ENCODE measurements around the gene SMARCC1.
"Not testable (repeated sequence)": the region's sequence is repeated elsewhere in the genome, so short reads cannot be mapped to it uniquely, and the experiment has no call there.

SMARCC1 gene

GRCh38 chr3:47781685-47782445 is at the start of gene SMARCC1:
Gene SMARCC1 (minus strand): TSS chr3:47781893. CDS start chr3:47781797, 96 bp downstream.
- peak within 1 kb of the TSS; percentile 98 for H3K9ac ChIP-seq (ENCODE audit: low read depth, low read length)
- H3K27me3 ChIP-seq (ENCODE audit: insufficient read depth, low read length): no peaks in the 10 kb centered on the region
- H3K27ac ChIP-seq (ENCODE audit: low read length): peak within 1 kb of the TSS; percentile 73
- no peaks in the 10 kb centered on the region for H3K9me3 ChIP-seq (ENCODE audit: insufficient read depth, low read depth, low read length)
- no peaks in the 10 kb centered on the region for H3K4me1 ChIP-seq (ENCODE audit: insufficient read depth, low read length)
- peak within 1 kb of the TSS; percentile 96 for H3K4me3 ChIP-seq (ENCODE audit: low read length)
- H3K36me3 ChIP-seq (ENCODE audit: insufficient read depth, low read depth, low read length): peaks cover 15% of the 10 kb centered on the region; the same call in 1 of the 2 replicates

GRCh38 chr3:47829482-47829881 is 47.8 kb upstream of the SMARCC1 start:
- H3K4me3 ChIP-seq (ENCODE audit: low read length); H3K27me3 ChIP-seq (ENCODE audit: insufficient read depth, low read length); H3K9ac ChIP-seq (ENCODE audit: low read depth, low read length); H3K27ac ChIP-seq (ENCODE audit: low read length); H3K9me3 ChIP-seq (ENCODE audit: insufficient read depth, low read depth, low read length); H3K4me1 ChIP-seq (ENCODE audit: insufficient read depth, low read length): not testable (repeated sequence)
- H3K36me3 ChIP-seq (ENCODE audit: insufficient read depth, low read depth, low read length): peaks cover 82% of the 10 kb centered on the region

GRCh38 chr3:47825590-47825989 is 43.9 kb upstream of the SMARCC1 start:
- Histone ChIP-seq H3K27ac (ENCODE audit: low read length) (peak overlapping the region; percentile 91), H3K9me3 (ENCODE audit: insufficient read depth, low read depth, low read length) (no peaks in the 10 kb centered on the region), H3K9ac (ENCODE audit: low read depth, low read length) (peak overlapping the region; percentile 96), H3K4me3 (ENCODE audit: low read length) (peak overlapping the region; percentile 99), H3K27me3 (ENCODE audit: insufficient read depth, low read length) (no peaks in the 10 kb centered on the region), H3K4me1 (ENCODE audit: insufficient read depth, low read length) (peaks cover 7% of the 10 kb centered on the region; the same call in 1 of the 2 replicates), H3K36me3 (ENCODE audit: insufficient read depth, low read depth, low read length) (peaks cover 52% of the 10 kb centered on the region)

- Histone ChIP-seq H3K4me1 (ENCODE audit: insufficient read depth, low read length) (peaks cover 7% of the 10 kb centered on the region; the same call in 1 of the 2 replicates), H3K4me3 (ENCODE audit: low read length) (peak overlapping the region; percentile 99), H3K9ac (ENCODE audit: low read depth, low read length) (peak overlapping the region; percentile 96), H3K27me3 (ENCODE audit: insufficient read depth, low read length) (no peaks in the 10 kb centered on the region), H3K27ac (ENCODE audit: low read length) (peak overlapping the region; percentile 91), H3K36me3 (ENCODE audit: insufficient read depth, low read depth, low read length) (peaks cover 46% of the 10 kb centered on the region), H3K9me3 (ENCODE audit: insufficient read depth, low read depth, low read length) (no peaks in the 10 kb centered on the region)
These were observed 43.1 kb upstream of the SMARCC1 start for GRCh38 chr3:47824541-47825473.

GRCh38 chr3:47817609-47818008 is 35.9 kb upstream of the SMARCC1 start:
- Histone ChIP-seq H3K36me3 (ENCODE audit: insufficient read depth, low read depth, low read length) (peaks cover 60% of the 10 kb centered on the region), H3K4me3 (ENCODE audit: low read length) (no peak overlapping the region), H3K27me3 (ENCODE audit: insufficient read depth, low read length) (no peaks in the 10 kb centered on the region), H3K4me1 (ENCODE audit: insufficient read depth, low read length) (no peaks in the 10 kb centered on the region), H3K9me3 (ENCODE audit: insufficient read depth, low read depth, low read length) (no peaks in the 10 kb centered on the region), H3K27ac (ENCODE audit: low read length) (no peak overlapping the region), H3K9ac (ENCODE audit: low read depth, low read length) (no peak overlapping the region)

- peaks cover 65% of the 10 kb centered on the region for H3K36me3 ChIP-seq (ENCODE audit: insufficient read depth, low read depth, low read length)
- H3K4me3 ChIP-seq (ENCODE audit: low read length): no peak overlapping the region
- no peak overlapping the region for H3K9ac ChIP-seq (ENCODE audit: low read depth, low read length)
- no peaks in the 10 kb centered on the region for H3K4me1 ChIP-seq (ENCODE audit: insufficient read depth, low read length)
- H3K27me3 ChIP-seq (ENCODE audit: insufficient read depth, low read length): no peaks in the 10 kb centered on the region
- no peaks in the 10 kb centered on the region for H3K9me3 ChIP-seq (ENCODE audit: insufficient read depth, low read depth, low read length)
- H3K27ac ChIP-seq (ENCODE audit: low read length): no peak overlapping the region
These were observed 32.0 kb upstream of the SMARCC1 start for GRCh38 chr3:47813551-47814177.

GRCh38 chr3:47804577-47804976 is 22.9 kb upstream of the SMARCC1 start:
- Histone ChIP-seq H3K9ac (ENCODE audit: low read depth, low read length) (peak overlapping the region; percentile 94; the same call in 1 of the 2 replicates), H3K4me1 (ENCODE audit: insufficient read depth, low read length) (peaks cover 8% of the 10 kb centered on the region; the same call in 1 of the 2 replicates), H3K9me3 (ENCODE audit: insufficient read depth, low read depth, low read length) (no peaks in the 10 kb centered on the region), H3K36me3 (ENCODE audit: insufficient read depth, low read depth, low read length) (peaks cover 29% of the 10 kb centered on the region), H3K27me3 (ENCODE audit: insufficient read depth, low read length) (no peaks in the 10 kb centered on the region), H3K4me3 (ENCODE audit: low read length) (peak overlapping the region; percentile 97), H3K27ac (ENCODE audit: low read length) (no peak overlapping the region)

- peak overlapping the region; percentile 97 for H3K4me3 ChIP-seq (ENCODE audit: low read length)
- no peaks in the 10 kb centered on the region for H3K27me3 ChIP-seq (ENCODE audit: insufficient read depth, low read length)
- peak overlapping the region; percentile 94 for H3K9ac ChIP-seq (ENCODE audit: low read depth, low read length)
- H3K36me3 ChIP-seq (ENCODE audit: insufficient read depth, low read depth, low read length): peaks cover 26% of the 10 kb centered on the region
- H3K4me1 ChIP-seq (ENCODE audit: insufficient read depth, low read length): peaks cover 8% of the 10 kb centered on the region; the same call in 1 of the 2 replicates
- H3K27ac ChIP-seq (ENCODE audit: low read length): peak overlapping the region; percentile 73
- H3K9me3 ChIP-seq (ENCODE audit: insufficient read depth, low read depth, low read length): no peaks in the 10 kb centered on the region
These were observed 21.9 kb upstream of the SMARCC1 start for GRCh38 chr3:47803480-47804025.

- Histone ChIP-seq H3K4me1 (ENCODE audit: insufficient read depth, low read length) (peaks cover 8% of the 10 kb centered on the region; the same call in 1 of the 2 replicates), H3K9ac (ENCODE audit: low read depth, low read length) (peak within 1 kb of the TSS; percentile 94), H3K27me3 (ENCODE audit: insufficient read depth, low read length) (no peaks in the 10 kb centered on the region), H3K4me3 (ENCODE audit: low read length) (peak within 1 kb of the TSS; percentile 97), H3K36me3 (ENCODE audit: insufficient read depth, low read depth, low read length) (peaks cover 23% of the 10 kb centered on the region), H3K27ac (ENCODE audit: low read length) (peak within 1 kb of the TSS; percentile 73), H3K9me3 (ENCODE audit: insufficient read depth, low read depth, low read length) (no peaks in the 10 kb centered on the region)
These were observed 21.2 kb upstream of the SMARCC1 start, which contains the start of gene DHX30 for GRCh38 chr3:47802734-47803479. Gene DHX30 (plus strand): TSS chr3:47803138. CDS start chr3:47810684, 7,546 bp downstream.

- Histone ChIP-seq H3K4me1 (ENCODE audit: insufficient read depth, low read length) (peaks cover 8% of the 10 kb centered on the region; the same call in 1 of the 2 replicates), H3K27ac (ENCODE audit: low read length) (no peak overlapping the region), H3K4me3 (ENCODE audit: low read length) (no peak overlapping the region), H3K27me3 (ENCODE audit: insufficient read depth, low read length) (no peaks in the 10 kb centered on the region), H3K9me3 (ENCODE audit: insufficient read depth, low read depth, low read length) (no peaks in the 10 kb centered on the region), H3K9ac (ENCODE audit: low read depth, low read length) (no peak overlapping the region), H3K36me3 (ENCODE audit: insufficient read depth, low read depth, low read length) (no peaks in the 10 kb centered on the region)
These were observed 18.0 kb upstream of the SMARCC1 start for GRCh38 chr3:47799733-47800132.

Measured in iPS-20b (cell line).